GM23248 (cell line): ENCODE measurements around the gene ZMYM5. TPM values are rescaled to one million over a fixed set of nuclear protein-coding genes. Genes with fewer than 3 reads are reported as not detected.
A peak's percentile ranks its signal among the peaks of the same experiment; 100 is the strongest.

ENCODE experiments used
- DNase-seq: peaks from one replicate; pipeline ENCODE4 v3.0.0-alpha.2; 2015
- H2AFZ ChIP-seq: fragments of 200-600 bp; sonication (generic); 2 replicates; pipeline ENCODE4 v1.6.1; 2016; ENCODE audit warnings: antibody characterized with exemption
- H3F3A ChIP-seq: fragments of 200-600 bp; sonication (generic); 2 replicates; pipeline ENCODE4 v1.6.1; 2016; ENCODE audit warnings: mild to moderate bottlenecking, antibody characterized with exemption, mixed run types; ENCODE audit not compliant: insufficient read depth
- H3K27ac ChIP-seq: fragments of 200-600 bp; sonication (generic); 2 replicates; pipeline ENCODE4 v1.5.1; 2016; ENCODE audit warnings: mild to moderate bottlenecking
- H3K27me3 ChIP-seq: fragments of 200-600 bp; sonication (generic); replicated peaks from 2 replicates; pipeline ENCODE4 v1.6.1; 2016; ENCODE audit warnings: mild to moderate bottlenecking; ENCODE audit not compliant: insufficient read depth
- H3K36me3 ChIP-seq: fragments of 200-600 bp; sonication (generic); 2 replicates; pipeline ENCODE4 v1.6.1; 2016; ENCODE audit warnings: low read depth, mild to moderate bottlenecking
- H3K4me1 ChIP-seq: fragments of 200-600 bp; sonication (generic); 2 replicates; pipeline ENCODE4 v1.6.1; 2016; ENCODE audit warnings: mild to moderate bottlenecking; ENCODE audit not compliant: insufficient read depth
- H3K4me2 ChIP-seq: fragments of 200-600 bp; sonication (generic); one replicate; pipeline ENCODE4 v1.6.1; 2016; ENCODE audit warnings: mild to moderate bottlenecking; ENCODE audit not compliant: unreplicated experiment
- H3K4me3 ChIP-seq: fragments of 200-600 bp; sonication (generic); 2 replicates; pipeline ENCODE4 v1.5.1; 2016; ENCODE audit warnings: mild to moderate bottlenecking
- H3K79me2 ChIP-seq: fragments of 200-600 bp; sonication (generic); 2 replicates; pipeline ENCODE4 v1.6.1; 2016; ENCODE audit warnings: mild to moderate bottlenecking; ENCODE audit not compliant: insufficient read depth
- H3K9ac ChIP-seq: fragments of 200-600 bp; sonication (generic); 2 replicates; pipeline ENCODE4 v1.6.1; 2016; ENCODE audit warnings: mild to moderate bottlenecking
- H3K9me2 ChIP-seq: fragments of 200-600 bp; sonication (generic); 2 replicates; pipeline ENCODE4 v1.6.1; 2016; ENCODE audit warnings: mixed run types, mild to moderate bottlenecking, moderate library complexity; ENCODE audit not compliant: insufficient read depth
- H3K9me3 ChIP-seq: fragments of 200-600 bp; sonication (generic); one replicate; pipeline ENCODE4 v1.6.1; 2017; ENCODE audit warnings: low read depth
- H4K20me1 ChIP-seq: fragments of 200-600 bp; sonication (generic); 2 replicates; pipeline ENCODE4 v1.6.0; 2016; ENCODE audit not compliant: insufficient read depth
- EZH2 ChIP-seq: fragments of 200-600 bp; sonication (generic); IDR thresholded peaks from 2 replicates; pipeline ENCODE4 v1.6.1; 2018; ENCODE audit warnings: antibody characterized with exemption, mild to moderate bottlenecking; ENCODE audit not compliant: insufficient read depth, poor library complexity, severe bottlenecking
- EZH2phosphoT487 ChIP-seq: fragments of 200-600 bp; sonication (generic); IDR thresholded peaks from 2 replicates; pipeline ENCODE4 v1.6.1; 2018; ENCODE audit warnings: antibody characterized with exemption, moderate library complexity, mild to moderate bottlenecking, low read depth; ENCODE audit not compliant: insufficient read depth
- WGBS, 2 experiments: methylation state at CpG; one replicate each; pipeline ENCODE4 v1.1.6; 2015 to 2017; ENCODE audit warnings: low lambda C conversion rate in 2 of 2, low coverage in 1 of 2; ENCODE audit errors: missing lambda C conversion rate in 2 of 2; 5-methylcytosine and 5-hydroxymethylcytosine counted together
- in situ Hi-C: fragments of 300-500 bp; cut with MboI; formaldehyde crosslinking; loops from 2 replicates; pipeline ENCODE4 v1.15.0; 2020
- polyA plus RNA-seq: library from polyadenylated mRNA; unstranded; fragments of >200 nt; fragmentation: Nextera tagmentation; extraction: Ambion mirVana; gene quantifications from 2 replicates; pipeline ENCODE4 v1.2.1, GENCODE V29; 2016
- total RNA-seq: library from RNA; depleted of rRNA; stranded (reverse); fragments of >200 nt; shearing (Covaris generic); gene quantifications from 2 replicates; pipeline ENCODE4 v1.2.3, GENCODE V29; 2014

The ZMYM5 gene
- total and polyA plus RNA-seq, 2 experiments from 2014 or later: 12.4 to 16.9 TPM

GRCh38 chr13:19810151-19810550 is 53.3 kb downstream of the ZMYM5 start:
- Histone ChIP-seq H3K27me3 (no peaks in the 10 kb centered on the region), H3K9me3 (no peaks in the 10 kb centered on the region), H3K9ac (no peak overlapping the region), H3K4me2 (no peak overlapping the region), H4K20me1 (no peaks in the 10 kb centered on the region), H3K79me2 (no peaks in the 10 kb centered on the region), H3F3A (no peaks in the 10 kb centered on the region), H3K27ac (no peak overlapping the region), H2AFZ (no peak overlapping the region), H3K4me1 (no peaks in the 10 kb centered on the region), H3K36me3 (no peaks in the 10 kb centered on the region), H3K9me2 (no peaks in the 10 kb centered on the region), H3K4me3 (no peak overlapping the region)
- in situ Hi-C loops: no loop called here
- WGBS, 2 experiments: 88 to 94% methylated on average over 4 of the region's 4 CpGs
- TF ChIP-seq EZH2phosphoT487 (no peak), EZH2 (no peak)
- DNase-seq: no peak

DNA sequence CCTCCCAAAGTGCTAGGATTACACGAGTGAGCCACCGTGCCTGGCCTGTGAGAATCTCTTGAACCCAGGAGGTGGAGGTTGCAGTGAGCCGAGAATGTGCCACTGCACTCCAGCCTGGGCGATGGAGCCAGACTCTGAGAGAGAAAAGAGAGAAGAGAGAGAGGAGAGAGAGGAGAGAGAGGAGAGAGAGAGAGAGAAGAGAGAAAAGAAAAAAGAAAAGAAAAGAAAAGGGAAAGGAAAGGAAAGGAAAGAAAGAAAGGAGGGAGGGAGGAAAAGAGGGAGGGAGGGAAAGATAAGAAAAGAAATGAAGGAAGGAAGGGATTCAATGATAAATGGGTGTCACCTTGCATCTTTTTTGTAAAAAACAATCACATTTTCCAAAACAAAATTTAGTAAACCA is 57.7 kb downstream of the ZMYM5 start:
- no peaks in the 10 kb centered on the region for H3K79me2 ChIP-seq
- no peak overlapping the region for H3K4me3 ChIP-seq
- H3K4me2 ChIP-seq: no peak overlapping the region
- no peaks in the 10 kb centered on the region for H4K20me1 ChIP-seq
- WGBS, 2 experiments: 84% methylated on average over 4 of the region's 4 CpGs
- TF ChIP-seq EZH2phosphoT487 (no peak), EZH2 (no peak)
- no peak overlapping the region for H2AFZ ChIP-seq
- H3K27ac ChIP-seq: no peak overlapping the region
- no peaks in the 10 kb centered on the region for H3K27me3 ChIP-seq
- DNase-seq: no peak
- no peaks in the 10 kb centered on the region for H3K9me3 ChIP-seq
- H3K36me3 ChIP-seq: no peaks in the 10 kb centered on the region
- no peaks in the 10 kb centered on the region for H3K4me1 ChIP-seq
- no peaks in the 10 kb centered on the region for H3K9me2 ChIP-seq
- in situ Hi-C loops: no loop called here
- no peak overlapping the region for H3K9ac ChIP-seq
- no peaks in the 10 kb centered on the region for H3F3A ChIP-seq

- Histone ChIP-seq H3K36me3 (no peaks in the 10 kb centered on the region), H3K4me1 (peaks cover 13% of the 10 kb centered on the region), H3K27me3 (no peaks in the 10 kb centered on the region), H3K4me3 (no peak overlapping the region), H3K27ac (no peak overlapping the region), H3K9ac (no peak overlapping the region), H4K20me1 (no peaks in the 10 kb centered on the region), H3K9me2 (no peaks in the 10 kb centered on the region), H2AFZ (no peak overlapping the region), H3F3A (peaks cover 12% of the 10 kb centered on the region; the same call in 1 of the 2 replicates), H3K9me3 (no peaks in the 10 kb centered on the region), H3K79me2 (no peaks in the 10 kb centered on the region), H3K4me2 (no peak overlapping the region)
- TF ChIP-seq EZH2: no peak
- no peak for TF ChIP-seq EZH2phosphoT487
- DNase-seq: no peak
- in situ Hi-C loops: no loop called here
- 96 to 99% methylated on average over 7 of the region's 7 CpGs for WGBS, 2 experiments
These were observed 67.5 kb downstream of the ZMYM5 start for GRCh38 chr13:19795956-19796355.

DNA sequence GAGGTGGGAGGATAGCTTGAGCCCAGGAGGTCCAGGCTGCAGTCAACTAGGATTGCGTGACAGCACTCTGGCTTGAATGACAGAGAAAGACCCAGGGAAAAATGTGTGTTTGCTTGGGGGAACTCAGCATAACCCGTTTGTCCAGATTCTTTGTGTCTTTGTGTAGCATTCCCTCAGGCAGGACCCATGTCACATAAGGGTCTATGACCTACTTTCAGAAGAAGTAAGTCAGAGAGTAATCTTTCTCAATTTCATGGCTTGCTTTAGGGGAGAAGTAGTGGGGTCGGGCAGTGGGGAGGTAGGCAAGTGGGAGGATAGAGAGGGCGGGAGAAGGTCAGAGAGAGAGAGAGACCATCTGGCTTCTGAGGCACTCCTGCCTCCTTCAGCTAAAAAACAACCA is 68.8 kb downstream of the ZMYM5 start:
- H3K4me2 ChIP-seq: no peak overlapping the region

More for the DNA sequence above, 68.8 kb downstream of the ZMYM5 start:
- no peak for DNase-seq
- no peak overlapping the region for H3K9ac ChIP-seq
- in situ Hi-C loops: no loop called here
- WGBS, 2 experiments: 85 to 88% methylated on average over 4 of the region's 4 CpGs
- no peaks in the 10 kb centered on the region for H3K79me2 ChIP-seq
- TF ChIP-seq EZH2phosphoT487 (no peak), EZH2 (no peak)
- no peak overlapping the region for H3K4me3 ChIP-seq
- H3K9me3 ChIP-seq: no peaks in the 10 kb centered on the region
- H3K9me2 ChIP-seq: no peaks in the 10 kb centered on the region
- no peaks in the 10 kb centered on the region for H3K36me3 ChIP-seq
- peak overlapping the region; percentile 74 for H3K27ac ChIP-seq
- H2AFZ ChIP-seq: no peak overlapping the region
- H3K27me3 ChIP-seq: no peaks in the 10 kb centered on the region
- no peaks in the 10 kb centered on the region for H4K20me1 ChIP-seq
- peaks cover 12% of the 10 kb centered on the region; the same call in 1 of the 2 replicates for H3F3A ChIP-seq
- peaks cover 13% of the 10 kb centered on the region for H3K4me1 ChIP-seq
